ENCODE results near the gene TBRG1.

Gene TBRG1

GRCh38 chr11:124584681-124585372, 37.8 kb upstream of the TBRG1 start:
- TF ChIP-seq, protein P1, sequence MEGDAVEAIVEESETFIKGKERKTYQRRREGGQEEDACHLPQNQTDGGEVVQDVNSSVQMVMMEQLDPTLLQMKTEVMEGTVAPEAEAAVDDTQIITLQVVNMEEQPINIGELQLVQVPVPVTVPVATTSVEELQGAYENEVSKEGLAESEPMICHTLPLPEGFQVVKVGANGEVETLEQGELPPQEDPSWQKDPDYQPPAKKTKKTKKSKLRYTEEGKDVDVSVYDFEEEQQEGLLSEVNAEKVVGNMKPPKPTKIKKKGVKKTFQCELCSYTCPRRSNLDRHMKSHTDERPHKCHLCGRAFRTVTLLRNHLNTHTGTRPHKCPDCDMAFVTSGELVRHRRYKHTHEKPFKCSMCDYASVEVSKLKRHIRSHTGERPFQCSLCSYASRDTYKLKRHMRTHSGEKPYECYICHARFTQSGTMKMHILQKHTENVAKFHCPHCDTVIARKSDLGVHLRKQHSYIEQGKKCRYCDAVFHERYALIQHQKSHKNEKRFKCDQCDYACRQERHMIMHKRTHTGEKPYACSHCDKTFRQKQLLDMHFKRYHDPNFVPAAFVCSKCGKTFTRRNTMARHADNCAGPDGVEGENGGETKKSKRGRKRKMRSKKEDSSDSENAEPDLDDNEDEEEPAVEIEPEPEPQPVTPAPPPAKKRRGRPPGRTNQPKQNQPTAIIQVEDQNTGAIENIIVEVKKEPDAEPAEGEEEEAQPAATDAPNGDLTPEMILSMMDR (IDR thresholded peaks at IDR 0.05), result no peak
- TF ChIP-seq ZFX (IDR thresholded peaks at IDR 0.05; ENCODE audit: borderline replicate concordance), result no peak
- no peak overlapping the region for H3K27ac ChIP-seq

DNA sequence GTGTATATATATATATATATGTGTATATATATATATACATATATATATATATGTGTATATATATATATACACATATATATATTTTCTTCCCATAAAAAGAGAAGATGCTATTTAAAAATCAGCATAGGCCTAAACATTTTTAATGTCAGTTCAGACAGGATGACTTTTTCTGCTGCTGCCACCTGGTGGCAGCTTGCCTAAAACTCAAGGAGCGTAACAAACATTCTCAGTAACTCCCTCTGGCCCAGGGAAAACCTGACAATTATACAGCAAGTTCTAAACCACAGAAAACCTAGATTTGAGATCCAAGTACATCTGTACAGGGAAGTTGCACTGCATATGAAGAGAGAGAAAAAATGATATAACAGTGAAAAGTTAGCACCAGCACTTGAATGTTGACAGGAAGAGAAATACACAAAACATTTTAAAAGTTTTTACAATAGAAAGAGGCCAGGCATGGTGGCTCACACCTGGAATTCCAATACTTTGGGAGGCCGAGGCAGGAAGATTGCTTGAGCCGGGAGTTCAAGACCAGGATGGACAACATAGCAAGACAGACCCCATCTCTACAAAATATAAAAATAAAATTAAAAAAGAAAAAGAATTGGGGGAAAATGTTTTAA, 36.3 kb upstream of the TBRG1 start:
- TF ChIP-seq, protein P1 (IDR thresholded peaks at IDR 0.05), result peak; percentile 73
- TF ChIP-seq ZFX (IDR thresholded peaks at IDR 0.05; ENCODE audit: borderline replicate concordance), result no peak
- no peak overlapping the region for H3K27ac ChIP-seq

- TF ChIP-seq, protein P1 (IDR thresholded peaks at IDR 0.05), result no peak
- TF ChIP-seq ZFX (IDR thresholded peaks at IDR 0.05; ENCODE audit: borderline replicate concordance), result no peak
Measured at GRCh38 chr11:124591430-124591829, 31.2 kb upstream of the TBRG1 start.

GRCh38 chr11:124592627-124593026, 30.0 kb upstream of the TBRG1 start:
- no peak overlapping the region for H3K27ac ChIP-seq
- no peak for TF ChIP-seq ZFX (IDR thresholded peaks at IDR 0.05; ENCODE audit: borderline replicate concordance)
- TF ChIP-seq, protein P1 (IDR thresholded peaks at IDR 0.05), result no peak

More at GRCh38 chr11:124591430-124591829, 31.2 kb upstream of the TBRG1 start:
- no peak overlapping the region for H3K27ac ChIP-seq

GRCh38 chr11:124595302-124595701, 27.4 kb upstream of the TBRG1 start:
- no peak for TF ChIP-seq ZFX (IDR thresholded peaks at IDR 0.05; ENCODE audit: borderline replicate concordance)
- TF ChIP-seq, protein P1 (IDR thresholded peaks at IDR 0.05), result no peak
- no peak overlapping the region for H3K27ac ChIP-seq

DNA sequence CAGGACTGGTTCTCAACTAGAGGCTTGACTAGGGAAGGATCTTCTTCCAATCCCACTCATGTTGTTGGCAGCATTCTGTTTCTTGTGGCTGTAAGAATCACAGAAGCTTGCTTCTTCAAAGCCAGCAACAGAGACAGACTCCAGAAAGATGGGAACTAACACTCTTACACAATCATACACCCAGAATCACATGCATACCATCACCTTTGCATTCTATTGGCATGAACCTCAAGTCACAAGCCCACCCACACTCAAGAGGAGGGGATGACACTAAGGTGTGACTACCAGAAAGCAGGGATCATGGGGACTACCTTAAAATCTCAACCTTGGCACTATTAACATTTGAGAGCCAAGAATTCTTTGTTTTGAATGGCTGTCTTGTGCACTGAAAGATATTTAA, 25.0 kb upstream of the TBRG1 start:
- no peak for TF ChIP-seq ZFX (IDR thresholded peaks at IDR 0.05; ENCODE audit: borderline replicate concordance)
- TF ChIP-seq, protein P1 (IDR thresholded peaks at IDR 0.05), result no peak
- H3K27ac ChIP-seq, result no peak overlapping the region

DNA sequence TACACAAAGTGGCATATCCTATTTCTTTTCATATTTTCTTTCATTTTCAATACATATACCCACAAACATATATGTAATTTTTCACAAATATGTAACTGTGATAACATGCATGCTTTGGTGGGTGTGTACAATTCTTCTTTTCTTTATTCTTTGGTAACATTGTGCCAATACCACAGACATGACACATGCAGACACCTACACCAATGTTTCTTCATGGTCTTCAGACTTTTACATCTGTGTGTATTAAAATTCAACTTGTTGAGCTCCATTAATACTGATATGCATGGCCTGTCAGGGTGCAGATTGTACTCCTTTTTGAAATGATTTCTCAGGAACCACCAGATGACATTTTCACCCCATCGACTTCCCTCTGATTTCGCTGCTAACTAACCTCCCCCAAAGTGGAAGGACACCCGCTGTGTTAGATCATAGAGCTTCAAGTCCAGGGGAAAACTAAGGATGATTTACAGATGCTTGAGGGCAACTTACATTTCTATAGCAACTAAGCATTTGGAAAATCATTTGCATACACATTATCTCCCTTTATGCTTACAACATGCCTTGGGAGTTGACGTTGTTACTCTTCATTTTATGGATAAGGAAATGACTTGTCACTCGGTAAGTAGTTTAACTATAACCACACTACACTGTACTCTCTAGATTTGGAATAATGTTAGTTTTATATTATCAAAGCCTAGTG, 21.9 kb upstream of the TBRG1 start:
- H3K27ac ChIP-seq, result no peak overlapping the region
- TF ChIP-seq, protein P1 (IDR thresholded peaks at IDR 0.05), result no peak
- TF ChIP-seq ZFX (IDR thresholded peaks at IDR 0.05; ENCODE audit: borderline replicate concordance), result no peak
